D341Med (cell line): ENCODE results near the gene TRIM9.
"Not testable (repeated sequence)": the region's sequence is repeated elsewhere in the genome, so short reads cannot be mapped to it uniquely, and the experiment has no call there.

Experiments
- DNase-seq: peaks from one replicate; pipeline ENCODE4 v3.0.0; 2012; ENCODE audit warnings: low spot score

The TRIM9 gene

DNA sequence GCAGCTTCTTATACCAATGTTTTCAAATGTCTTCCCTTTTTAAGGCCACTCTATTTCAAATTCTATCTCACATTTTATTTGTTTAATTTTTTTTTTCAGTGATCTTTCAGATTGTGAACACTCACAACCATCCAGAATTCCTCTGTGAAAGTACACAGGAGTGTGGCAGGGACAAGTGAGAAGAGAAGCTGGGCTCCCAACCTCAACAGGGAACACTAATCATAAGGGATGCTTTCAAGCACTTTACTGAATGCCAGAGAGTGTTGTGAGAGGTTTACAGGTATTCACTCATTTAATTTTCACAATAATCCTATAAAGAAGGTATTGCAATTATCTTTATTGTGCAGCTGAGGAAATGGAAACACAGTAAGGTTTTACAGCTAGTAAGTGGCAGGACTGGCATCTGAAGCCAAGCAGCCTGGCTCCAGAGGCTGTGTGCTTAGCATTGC is 90.5 kb downstream of the TRIM9 start:
- DNase-seq: no peak

DNA sequence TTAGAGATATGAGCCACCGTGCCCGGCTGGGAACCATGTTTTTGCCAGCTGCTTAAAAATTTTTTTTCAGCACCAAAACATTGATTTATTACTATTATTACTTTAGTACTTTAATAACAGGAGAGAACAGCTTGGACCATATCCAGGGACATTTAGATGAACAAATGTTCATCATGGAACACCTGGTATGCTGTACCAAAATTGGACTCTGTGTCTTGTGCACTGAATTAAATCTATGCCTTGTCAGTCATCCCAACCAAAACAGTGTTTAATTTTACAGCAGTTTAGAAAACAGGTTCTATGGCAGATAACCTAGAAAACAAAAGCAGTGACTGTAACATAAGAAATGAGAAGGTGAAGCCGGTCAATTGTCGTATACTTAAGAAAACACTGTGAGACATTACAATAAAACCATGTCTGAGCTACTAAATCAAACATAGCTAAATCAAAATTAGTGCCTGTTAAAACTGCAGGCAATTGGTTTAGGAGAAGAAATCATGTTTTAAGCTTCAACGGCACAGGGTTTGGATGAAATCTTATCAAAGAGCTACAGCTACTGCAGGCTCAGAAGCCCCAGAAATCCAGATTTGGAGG is 92.4 kb downstream of the TRIM9 start:
- no peak for DNase-seq

DNA sequence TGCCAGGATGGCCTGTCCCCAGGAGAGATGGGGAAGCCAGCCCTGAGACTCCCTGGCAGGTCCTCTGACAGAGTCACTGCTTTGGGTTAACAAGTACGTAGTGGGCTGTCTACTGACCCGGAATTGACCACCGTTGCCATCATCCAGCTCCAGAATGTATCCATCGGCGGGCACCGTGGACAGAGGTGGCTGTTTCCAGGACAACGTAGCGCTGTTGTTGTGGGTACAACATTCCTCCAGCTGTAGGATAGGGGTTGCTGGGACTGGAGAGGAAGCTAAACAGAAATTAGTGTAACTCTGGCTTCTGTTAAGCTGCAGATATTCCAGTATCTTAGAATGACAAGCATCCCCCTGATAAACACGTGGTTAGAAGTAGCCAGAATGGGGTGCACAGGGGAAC is 94.3 kb downstream of the TRIM9 start:
- DNase-seq: no peak

DNA sequence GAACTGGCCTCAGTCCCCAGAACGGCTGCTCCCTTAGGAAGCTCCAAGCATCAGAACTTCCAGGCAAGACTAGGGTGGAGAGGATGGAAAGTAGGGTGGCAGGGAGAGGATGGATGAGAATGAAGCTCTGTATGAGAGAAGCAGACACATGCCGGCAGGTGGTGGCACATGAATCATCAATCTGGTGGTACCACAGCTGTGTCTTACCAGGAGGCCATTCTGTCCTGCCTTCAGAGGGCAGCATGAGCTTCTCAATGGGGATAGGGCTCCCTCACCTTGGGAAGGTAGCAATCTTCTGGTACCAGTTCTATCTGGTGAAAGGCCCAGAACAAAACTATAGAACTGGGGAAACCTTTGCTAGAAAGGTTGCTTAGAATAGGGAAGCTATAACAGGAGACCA is 95.2 kb downstream of the TRIM9 start:
- no peak for DNase-seq

DNA sequence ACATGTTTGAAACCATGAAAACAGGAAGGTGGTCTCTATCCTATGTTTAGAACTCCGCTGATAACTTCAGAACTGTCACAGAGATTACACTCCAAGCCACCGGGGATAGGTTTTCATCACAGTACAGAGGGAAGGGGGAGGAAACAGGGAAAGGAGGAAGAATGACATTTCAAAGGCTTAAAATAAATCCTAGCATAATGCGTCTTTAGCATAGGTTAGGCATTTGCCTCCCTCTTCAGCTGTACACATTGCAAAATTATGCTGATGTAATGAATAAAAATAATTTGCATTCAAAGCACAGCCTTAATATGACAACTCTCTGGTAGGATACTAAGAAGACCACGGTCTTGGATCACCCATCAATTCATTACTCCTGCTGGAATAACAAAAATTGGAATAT is 96.3 kb downstream of the TRIM9 start:
- no peak for DNase-seq

DNA sequence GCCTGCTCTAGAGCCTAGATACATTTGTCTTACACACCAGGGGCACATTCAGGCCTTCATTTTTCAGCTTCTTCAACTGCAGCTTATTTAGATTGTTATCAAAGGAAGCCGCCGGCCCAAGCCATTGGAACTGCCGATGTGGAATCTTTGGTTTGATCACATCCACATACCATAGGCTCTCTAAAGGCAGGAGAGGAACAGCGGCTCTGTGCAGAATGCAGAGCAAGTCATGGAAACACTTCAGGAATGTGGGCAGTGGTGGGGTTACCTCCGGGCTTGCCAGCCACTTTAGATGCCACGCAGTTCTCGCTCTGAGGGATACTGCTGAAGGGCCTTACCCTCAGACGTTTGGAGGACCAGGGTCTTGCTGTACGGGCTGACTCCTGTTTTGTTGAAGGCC is 97.2 kb downstream of the TRIM9 start:
- DNase-seq: no peak

DNA sequence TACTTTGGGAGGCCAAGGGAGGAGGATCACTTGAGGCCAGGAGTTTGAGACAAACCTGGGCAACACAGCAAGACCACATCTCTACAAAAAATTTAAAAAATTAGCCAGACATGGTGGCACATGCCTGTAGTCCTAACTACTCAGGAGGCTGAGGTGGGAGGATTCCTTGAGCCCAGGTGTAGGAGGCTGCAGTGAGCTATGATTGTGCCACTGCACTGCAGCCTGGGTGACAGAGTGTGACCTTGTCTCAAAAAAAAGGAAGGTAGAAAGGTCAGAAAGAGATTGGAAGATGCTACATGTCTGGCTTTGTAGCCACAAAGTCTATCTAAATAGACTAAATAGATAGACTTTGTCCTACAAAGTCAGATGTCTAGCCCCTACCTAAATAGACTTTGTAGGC is 100.7 kb downstream of the TRIM9 start:
- DNase-seq: not testable (repeated sequence)

DNA sequence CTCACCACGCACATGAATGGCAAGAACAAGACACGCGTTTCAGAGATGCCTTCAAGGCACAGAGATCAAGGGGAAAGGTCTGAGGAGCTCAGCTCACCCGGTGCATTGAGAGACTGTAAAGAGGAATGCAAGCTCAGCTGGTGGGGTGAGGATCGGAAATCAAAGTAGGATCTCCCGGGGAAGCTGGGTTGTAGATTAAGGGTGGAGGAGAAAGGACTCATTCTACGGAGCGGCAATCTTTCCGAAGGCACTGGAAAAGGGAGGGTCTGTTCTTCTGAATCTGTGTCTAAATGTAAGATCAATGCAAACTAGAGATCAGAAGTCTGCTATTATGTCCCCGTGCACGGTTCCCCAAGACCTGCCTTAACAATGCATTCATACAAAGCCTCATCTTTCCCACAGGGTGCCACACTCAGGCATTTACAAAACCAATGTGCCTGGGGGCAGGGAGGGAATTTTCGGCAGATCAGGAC is 109.0 kb downstream of the TRIM9 start:
- no peak for DNase-seq

DNA sequence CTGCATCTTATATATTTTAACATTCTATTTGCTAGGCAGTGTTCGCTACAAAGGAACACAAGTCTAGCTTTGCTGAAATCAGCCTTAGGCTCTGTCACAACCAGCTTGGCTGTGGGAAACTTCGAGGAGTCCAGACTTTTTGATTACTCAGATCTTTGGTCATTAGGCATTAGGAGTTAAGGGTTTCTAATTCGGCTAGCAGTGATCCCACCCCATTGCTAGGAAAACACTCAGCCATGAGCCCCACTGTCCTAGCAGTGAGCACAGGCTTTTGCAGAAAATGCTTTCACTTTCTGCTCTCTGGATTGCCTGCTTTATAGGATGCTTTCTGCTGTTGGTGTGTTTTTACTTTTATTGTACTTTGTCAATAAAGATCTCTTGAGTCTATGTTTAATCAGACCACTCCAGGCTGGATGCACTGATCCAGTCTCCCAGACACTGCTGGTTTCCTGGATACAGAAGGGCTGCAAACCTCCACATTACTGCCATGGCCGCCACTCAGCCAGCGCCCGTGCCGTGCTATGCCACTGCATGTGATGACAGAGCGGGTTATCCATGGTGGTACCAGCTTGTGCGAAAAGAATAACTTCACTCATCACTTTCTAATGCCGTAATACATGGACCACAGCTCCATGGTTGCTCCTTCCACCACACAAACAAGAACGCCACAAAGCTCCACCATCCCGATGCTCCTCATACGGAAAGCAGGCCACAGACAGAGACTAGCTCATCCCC is 109.6 kb downstream of the TRIM9 start:
- DNase-seq: no peak

DNA sequence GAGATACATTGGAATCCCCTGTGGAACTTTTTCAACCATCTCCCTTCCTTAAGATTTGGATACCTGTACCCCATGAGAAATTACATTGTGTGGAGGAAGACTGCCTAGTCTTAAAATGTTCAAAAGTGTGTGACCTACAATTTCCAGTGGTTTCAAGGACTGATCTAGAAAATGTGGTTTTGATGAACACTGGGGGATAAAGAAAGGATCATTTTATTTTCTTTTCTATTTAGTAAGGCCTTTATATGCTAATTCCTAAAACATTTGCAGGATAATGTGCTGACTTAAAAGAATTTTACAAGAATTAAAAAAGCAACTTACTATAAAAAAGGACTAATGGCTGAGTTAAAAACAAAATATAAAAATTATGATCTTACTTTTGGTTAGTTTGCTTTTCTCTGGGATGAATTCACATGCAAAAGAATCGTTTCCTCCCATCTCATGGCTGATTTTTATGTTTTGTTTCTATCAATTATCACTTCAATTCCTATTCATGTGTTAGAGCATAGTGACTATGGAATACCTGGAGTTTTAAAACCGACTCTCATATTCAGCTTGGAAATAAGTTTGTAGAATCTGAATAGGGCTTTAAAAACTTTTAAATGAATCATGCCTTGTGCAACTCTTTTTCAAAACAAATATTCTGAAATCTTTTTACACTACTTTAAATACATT is 110.7 kb downstream of the TRIM9 start:
- DNase-seq: no peak

DNA sequence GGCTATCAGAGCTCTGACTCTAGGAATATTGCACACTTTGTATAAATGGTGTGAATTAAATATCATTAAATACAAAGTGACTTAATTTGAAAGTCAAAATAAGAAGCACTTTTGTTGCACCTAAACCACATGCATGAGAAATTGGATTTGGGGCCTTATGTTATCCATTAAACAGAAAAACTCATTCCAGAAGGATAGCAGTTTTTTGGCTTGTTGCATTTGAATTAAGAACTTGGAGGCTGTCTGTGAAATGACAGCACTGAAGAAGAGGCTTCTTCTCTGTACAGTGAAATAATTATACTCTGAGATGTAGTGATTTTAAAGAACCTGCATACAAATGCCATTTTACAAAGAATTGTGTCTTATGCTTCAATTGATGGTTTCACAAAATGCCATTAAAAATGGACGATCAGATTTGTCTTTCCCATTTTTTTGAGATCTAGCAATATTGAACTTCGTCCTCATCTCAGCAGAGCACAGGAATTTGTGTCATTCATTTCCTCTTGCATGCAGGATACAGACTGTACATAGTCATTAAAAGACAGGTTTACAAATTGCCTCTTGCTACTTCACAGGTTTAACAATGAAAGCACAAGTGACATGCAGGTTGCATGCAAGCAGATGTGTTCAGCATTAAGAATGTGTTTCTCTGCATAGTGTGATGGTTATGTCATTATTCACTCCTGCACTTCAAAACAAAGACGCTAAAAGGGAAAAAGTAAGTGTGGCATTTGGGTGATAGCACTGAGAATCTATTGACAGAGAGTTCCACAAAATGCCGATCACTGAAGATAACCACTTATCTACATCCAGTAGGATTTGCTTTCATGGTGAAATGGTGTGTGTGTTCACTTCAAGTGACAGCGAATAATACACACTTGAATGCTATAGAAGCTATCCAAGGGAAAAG is 114.7 kb downstream of the TRIM9 start:
- DNase-seq: no peak

DNA sequence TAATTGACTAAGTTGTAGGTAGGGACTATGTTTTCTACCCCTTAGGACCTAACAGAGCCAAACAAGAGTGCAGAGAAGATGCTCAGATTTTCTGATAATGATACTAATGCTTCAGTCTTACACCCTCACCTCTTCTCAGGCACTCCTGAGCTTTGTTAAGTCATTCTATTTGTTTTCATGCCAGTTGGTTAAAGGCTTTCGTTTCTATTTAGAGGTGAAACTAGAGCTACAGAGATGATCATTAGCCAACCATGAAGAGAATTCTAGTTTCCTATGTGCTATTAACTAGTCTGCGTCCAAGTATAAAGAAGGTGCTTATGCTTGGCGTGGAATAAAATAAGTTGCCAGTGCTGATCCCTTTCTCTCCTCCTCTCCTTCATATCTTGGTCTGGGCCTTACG is 116.0 kb downstream of the TRIM9 start:
- DNase-seq: no peak

DNA sequence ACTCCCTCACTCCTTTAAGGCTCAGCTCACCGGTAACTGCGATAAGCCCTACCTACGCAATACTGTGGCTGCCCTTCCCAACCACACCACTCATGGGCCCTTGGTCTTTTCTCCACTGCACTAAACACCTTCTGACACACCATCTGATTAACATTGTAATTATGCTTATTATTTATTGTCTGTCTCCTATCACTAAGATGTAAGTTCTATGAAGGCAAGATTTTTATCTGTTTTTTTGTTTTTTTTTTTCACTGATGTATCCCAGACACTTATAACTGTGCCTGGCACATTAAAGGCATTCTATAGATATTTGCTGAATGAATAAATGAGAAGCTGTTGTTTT is 116.4 kb downstream of the TRIM9 start:
- DNase-seq: no peak

DNA sequence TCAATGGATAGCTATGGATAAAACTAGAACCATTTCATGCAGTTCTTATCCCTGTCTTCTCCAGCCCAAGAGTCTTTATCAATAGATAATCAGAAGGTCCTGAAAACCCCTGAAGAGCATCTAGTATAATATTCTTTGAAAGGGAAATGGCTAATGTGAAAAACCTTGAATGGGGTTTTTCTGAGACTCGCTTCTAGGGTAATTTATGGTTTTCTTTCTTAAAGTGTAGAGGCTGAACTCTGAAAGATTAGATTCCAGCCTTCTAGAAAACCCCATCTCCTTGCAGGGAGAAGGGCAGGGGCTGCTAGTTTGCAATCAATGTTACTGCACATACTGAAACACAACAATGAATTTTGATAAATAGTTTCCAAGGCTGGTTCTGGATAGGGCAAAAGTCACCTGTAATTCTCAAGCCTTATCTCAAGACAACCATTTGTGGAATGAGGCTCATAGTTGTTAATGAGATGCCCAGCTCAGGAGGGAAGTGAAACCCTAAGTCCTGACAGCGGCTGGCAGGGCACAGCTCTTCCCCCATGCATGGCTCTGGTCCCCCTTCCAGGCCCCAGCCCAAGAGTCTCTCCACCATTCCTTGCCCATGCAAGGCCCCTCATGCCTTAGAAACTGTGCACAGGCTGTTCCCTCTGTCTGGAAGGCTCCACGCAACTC is 116.9 kb downstream of the TRIM9 start:
- no peak for DNase-seq

DNA sequence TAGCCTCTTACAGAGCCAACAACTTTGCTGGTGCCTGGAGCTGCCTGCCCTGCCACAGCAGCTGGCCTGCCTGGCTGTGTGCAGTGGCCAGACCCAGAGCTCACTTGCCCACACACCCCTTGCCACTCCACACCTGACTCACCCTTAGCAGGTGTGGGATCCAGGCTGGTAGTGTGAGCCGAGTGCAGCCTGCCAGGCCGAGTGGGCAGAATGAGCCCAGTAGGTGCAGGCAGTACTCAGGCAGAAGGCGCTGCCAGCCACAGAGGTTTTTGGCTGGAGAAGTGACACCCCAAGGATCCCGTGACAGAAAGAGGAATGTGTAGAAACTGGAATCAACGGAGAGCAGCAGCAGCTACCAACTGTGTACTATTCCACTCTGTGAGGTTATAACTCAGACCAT is 120.8 kb downstream of the TRIM9 start:
- no peak for DNase-seq

DNA sequence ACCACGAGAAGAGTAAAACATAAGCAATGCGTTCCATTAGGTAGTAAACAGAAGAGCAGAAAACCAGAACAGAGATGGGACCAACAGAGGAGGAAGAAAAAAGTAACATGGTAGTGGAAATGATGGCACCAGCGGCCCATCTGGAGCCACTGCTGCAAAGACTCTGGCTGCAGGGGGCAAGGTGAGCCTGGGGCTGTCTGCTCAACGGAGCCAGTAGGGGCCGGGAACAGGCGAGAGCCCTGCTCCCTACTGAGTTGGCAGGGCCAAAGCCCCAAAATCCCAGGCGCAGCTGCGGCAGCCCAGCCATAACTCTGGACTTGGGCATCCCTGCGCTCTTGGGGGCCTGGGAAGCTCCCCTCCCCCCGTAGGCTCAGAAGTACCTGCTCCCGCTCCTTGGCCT is 122.2 kb downstream of the TRIM9 start:
- no peak for DNase-seq

DNA sequence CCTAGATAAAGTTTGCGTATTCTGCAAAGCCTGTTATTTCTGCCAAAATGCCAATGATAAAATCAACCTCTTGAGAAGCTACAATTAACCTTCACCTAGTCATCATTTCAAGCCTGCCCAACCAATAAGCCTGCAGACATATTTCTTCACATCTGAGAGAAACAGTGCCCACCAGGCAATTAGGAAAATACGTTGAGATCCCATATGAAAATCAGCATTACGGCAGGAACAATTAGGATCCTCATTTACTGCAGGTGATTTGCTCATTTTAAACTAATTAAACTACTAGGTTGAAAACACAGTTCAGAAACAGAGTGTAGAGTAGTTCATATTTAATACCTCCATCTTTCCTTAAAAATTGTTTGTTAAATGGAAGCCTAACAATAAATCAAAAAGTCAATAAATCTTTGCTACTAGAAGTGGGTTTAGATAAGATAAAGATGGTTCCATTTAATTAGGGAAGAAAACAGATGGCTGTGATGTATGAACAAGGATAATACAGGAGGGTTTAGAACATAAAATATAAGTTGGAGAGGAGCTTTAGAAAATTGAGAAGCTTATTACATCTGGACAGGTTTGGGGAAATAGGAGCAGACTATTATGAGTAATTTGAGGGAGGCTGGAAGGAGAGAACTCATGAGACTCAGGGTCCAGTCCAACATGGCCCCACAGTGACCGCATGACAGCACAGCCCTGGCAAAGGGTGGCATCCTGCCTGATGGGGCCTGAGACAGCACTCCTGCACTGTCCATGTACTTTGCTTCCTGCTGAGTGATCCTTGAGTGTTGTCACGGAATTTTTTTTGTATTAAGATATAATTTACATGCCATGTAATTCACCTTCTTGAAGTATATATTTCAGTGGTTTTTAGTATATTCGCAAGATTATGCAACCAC is 123.8 kb downstream of the TRIM9 start:
- DNase-seq: peak; percentile 53

DNA sequence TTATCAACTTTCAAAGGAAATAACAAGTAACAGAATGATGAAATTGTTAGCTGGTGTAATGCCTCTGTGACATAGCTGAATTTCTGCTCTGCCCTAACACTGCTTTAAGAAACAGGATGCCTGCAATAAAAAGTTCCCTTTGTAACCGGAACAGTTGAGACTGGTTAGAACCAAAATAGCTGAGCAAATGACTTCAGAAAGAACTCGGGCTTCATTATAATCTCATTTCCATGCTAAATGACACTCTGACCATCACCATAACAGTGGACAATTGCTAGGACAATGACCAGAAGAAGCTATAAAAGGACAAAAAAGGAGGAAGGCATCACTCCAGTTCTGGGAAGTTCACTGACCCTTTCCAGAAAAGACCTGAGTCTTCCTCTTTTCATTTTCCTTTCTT is 127.1 kb downstream of the TRIM9 start:
- no peak for DNase-seq

DNA sequence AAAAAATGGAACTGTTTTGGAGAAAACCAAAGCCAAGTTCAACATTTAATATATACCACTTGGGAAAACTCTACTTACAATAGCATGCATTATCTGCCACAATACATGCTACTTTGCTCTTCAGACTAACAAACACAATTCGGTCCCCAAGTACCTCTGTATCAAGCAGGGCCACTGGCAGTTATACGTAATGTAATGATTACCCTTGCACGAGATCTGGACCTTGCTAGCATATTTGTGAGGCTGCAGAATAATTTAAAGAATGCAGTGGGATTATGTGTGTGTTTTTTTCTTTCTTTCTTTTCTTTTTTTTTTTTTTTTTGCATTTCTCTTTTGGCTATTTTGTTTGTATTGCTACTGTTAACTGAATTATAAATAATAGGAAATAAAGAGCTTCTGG is 127.8 kb downstream of the TRIM9 start:
- DNase-seq: no peak

DNA sequence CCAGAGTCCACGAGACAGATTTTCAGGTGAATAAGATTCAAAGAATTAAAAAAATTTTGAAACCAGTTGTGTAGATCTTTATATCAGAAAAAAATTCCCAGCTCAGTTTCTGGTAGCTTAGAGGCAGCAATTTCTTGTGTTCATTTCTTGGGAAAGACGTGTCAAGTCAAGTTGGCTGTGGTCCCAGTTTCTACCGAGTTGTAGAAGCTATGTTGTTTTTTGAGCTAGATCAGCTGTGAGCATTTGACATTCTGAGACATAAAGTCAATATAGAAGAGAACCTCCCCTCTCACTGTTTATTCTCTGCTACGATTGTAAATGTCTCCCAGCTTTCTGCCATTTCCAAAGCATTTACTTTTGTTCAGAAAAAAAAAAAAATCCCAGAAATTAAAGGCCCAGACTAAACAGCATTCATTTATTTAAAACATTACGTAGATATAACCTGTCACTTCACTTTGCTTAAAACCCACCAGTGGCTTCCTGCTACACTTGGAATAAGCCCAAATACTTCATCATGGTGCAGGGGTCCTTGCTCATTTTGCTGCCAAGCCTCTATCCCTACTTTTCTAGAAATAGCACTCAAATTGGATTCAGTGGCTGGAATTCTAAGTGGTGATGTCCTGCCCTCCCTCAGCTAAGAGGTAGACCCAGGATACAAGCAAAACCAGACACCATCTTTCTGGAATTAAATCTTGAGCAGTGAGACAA is 130.1 kb downstream of the TRIM9 start:
- no peak for DNase-seq
